GM19467 (cell line): ENCODE data around the gene UBR7.

Source experiments
- ATAC-seq: cut with Tn5 transposase; IDR thresholded peaks from one replicate; pipeline ENCODE4 v1.9.1; 2021; ENCODE audit warnings: mild to moderate bottlenecking, moderate library complexity; ENCODE audit not compliant: unreplicated experiment

The UBR7 gene

DNA sequence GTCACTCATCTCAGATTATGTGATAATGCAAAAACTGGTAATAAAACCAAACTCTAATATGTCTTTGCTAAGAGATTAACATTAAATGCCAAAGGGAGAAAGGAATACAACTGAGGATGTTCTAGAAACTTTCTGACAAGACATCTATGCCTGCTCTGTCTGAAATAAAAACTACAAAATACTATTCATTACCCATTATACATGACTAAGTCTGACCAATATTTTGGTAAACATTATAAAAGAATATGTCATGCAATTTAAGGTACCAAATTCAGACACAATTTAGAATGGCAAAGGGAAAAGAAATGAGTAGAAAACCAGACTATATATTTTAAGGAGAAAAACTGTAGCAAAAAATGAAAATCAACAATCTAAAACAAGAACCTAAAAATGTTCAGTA, 39.5 kb downstream of the UBR7 start:
- no peak for ATAC-seq

DNA sequence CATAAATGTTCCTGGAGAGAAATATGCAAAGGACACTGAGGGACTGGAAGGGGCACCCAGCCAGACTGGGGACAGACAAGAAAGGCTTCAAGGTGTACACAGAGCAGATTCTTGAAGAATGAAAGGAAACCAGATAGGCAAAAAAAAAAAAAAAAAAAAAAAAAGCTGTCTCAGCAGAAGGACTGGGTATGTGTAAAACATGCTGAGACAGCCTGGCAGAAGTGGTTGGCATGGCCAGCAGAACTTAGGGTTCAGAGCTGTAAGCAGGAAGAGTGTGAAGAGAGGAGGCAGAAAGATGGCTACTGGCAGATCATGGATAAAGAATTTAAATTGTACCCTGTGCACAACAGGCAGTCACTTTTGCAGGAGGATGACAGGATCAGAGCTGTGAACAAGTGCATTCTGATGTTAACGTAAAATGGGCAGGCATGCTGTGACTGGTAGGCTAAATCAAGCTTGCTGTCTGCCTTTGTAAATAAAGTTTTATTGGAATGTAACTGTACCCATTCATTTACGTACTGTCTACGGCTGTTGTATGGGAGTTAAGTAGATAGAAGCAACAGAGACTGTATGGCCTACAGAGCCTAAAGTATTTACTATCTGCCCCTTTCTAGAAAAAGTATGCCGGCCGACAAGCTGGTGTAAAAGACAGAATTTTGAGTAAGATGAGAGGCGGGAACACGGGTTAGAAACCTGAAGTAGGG, 42.2 kb downstream of the UBR7 start:
- no peak for ATAC-seq

DNA sequence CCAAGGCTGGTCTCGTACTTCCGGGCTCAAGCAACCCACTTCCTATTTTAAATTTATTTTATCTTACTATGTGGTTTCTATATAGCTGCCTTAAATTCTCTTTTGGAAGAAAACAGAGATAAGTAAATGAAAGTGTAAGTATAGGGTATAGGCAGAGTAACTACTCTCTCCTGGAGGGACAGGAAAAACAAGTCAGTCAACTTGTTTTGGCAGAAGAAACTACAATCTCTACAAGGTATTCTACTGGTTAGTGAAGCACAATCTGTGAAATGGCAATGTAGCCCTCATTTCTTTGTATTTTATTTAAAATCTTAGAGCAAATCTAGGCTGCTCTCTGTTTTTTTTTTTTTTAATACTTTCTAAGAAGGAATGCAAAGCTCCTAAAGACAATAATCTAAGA, 55.4 kb downstream of the UBR7 start:
- ATAC-seq, result no peak

DNA sequence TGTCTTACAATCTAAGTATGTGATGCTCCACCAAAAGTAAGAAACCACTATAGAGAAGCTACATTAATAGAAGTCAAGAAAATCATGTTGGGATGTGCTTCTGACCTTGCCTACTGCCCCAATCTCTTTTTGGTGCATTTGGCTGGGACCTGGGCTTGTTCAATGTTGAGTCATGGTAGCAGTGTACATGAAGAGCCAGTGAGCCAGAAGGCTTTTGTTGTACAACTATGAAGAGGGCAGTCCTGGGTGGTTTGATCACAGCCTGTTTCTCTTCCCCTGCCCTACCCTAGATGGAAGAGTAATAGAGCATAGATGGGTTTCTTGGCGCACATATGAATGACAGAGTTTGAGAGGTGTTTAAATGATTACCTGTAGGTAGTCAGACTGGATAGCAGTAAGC, 56.4 kb downstream of the UBR7 start:
- ATAC-seq, result no peak

DNA sequence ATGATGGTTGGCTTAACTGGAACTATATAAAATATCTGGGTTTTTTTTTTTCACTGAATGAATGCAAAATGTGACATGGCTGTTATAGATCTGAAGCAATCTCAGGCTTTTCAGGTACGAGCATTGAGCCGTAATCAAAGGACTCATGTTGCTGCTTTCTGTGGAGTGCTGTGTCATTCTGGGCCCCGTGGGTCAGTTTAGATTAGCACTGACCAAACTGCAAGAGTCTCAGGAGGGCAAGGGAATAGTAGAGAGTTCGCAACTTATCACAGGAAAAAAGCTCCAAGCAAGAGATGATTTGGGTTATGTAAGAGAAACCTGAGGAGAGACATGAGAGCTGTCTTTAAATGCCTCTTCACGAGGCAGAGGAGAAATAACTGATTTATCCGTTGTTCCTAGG, 59.1 kb downstream of the UBR7 start:
- no peak for ATAC-seq

DNA sequence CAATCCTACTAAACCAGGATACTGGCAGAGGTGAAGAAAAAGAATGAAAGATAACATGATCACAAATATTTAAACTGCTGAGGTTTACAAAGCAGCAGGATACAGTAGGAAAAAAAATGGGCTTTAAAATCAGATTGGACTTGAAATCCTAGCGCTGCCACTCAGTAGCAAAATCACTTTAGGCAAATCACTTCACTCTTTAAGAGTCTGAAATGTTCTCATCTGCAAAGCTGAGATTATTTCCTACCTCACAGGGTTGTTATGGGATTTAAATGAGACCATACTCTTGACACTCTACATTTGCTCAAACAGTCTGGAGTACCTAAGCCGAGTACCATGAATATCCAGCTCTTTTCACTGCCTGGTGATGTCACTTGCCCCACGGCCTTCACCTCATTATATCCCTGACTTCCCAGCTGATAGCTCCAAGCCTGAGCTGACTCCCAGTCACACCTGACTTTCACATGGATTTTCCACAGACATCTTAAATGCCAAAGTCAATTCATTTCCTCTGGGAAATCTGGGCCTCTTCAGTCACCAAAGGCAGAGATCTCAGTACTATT, 60.2 kb downstream of the UBR7 start:
- no peak for ATAC-seq

DNA sequence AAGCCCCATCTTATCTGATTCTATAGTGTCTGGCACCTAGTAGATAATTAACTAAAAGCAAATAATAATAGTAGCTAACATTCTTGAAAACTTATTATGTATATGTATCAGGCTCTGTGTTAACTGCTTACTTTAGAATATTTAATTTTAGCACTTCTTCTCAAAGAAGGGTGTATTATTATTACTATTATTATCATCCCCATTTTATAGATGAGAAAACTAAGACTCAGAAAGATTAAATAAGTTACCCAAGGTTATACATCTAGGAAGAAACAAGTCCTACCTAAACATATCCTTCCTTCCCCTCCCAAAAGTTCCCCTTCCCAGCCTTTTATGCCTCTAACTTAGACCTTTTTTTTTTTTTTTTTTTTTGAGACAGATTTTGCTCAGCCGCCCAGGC, 61.4 kb downstream of the UBR7 start:
- no peak for ATAC-seq

DNA sequence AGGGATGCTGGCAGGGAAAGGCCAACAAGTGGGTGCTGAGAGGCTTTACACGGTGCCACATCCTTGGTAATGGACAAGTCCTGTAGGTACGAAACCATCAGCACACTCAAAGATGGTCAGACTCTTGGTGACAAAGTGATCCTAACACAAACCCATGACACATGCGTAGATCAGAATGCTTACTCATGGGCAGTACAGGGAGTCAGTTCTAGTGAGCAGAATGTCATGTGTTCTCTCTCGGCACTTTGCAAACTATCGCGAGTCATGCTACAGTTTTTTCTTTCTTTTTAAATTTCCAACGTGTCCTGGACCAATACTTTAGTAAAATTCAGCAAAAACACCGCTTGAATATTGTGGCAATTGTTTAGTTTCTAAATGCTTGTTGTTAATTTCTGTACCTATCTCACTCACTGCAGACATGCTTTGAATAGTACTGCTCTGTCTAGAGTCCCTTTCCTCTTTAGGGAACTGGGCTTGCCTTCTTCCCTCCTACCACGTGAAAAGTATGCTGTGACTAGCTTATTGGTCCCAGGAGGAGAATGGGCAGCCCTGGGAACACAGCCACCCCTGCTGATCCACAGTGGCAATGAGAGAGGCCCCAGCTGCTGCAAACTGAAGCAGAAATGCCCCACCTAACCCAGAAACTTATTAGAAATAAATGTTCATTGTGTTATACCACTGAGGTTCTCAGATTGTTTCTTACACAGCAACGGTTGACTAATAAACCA, 62.4 kb downstream of the UBR7 start:
- no peak for ATAC-seq

DNA sequence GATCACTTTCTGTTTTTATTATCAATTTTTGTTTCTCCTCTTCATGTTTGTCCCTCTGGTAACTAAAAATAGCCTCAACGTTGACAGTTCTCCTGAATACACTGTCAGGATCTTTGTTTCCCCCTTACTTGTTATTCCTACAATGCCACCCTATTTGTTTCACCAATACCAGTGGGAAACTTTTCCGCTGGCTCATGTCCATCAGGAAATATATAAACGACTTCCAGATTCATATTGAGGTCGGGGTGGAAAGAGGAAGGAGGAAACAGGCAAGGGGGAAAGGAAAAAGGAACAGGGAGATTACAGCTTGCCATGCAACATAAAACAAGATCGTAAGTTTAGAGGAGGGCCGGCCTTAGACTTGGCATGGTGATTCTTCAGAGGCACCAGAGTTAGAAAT, 64.1 kb downstream of the UBR7 start:
- no peak for ATAC-seq

DNA sequence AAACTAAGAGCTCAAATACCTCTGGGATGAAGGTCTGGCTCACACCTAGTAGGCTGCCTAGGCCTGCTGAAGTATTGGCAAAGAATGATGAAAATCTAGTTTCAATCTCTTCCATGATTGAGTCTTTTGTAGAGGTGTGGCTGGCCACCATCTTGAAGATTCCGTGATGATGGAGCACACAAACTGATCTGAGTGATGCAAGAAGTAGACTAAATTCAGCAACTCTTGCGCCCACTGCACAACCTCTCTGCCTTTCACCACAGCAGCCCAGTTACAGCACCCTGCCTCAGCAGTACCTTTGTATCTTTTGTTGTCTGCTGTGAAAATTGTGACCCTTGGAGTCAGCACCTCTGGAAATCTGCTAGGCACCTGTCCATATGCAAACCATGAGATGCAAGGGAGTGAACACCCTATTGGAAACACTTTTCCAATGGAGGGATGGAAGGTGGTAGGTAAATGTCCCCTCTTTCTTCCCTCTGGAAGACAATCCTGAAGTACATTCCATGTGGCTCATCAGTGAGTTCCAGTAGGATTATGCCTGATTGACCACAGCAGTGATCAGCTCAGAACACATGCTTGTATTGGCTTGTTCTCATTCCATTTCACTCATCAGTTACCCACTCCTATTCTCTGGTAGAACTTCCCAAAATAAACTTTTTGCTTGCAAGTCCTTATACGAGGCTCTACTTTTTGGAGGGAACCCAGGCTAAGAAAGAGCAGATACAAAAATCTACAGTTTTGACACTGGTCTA, 67.2 kb downstream of the UBR7 start:
- no peak for ATAC-seq

DNA sequence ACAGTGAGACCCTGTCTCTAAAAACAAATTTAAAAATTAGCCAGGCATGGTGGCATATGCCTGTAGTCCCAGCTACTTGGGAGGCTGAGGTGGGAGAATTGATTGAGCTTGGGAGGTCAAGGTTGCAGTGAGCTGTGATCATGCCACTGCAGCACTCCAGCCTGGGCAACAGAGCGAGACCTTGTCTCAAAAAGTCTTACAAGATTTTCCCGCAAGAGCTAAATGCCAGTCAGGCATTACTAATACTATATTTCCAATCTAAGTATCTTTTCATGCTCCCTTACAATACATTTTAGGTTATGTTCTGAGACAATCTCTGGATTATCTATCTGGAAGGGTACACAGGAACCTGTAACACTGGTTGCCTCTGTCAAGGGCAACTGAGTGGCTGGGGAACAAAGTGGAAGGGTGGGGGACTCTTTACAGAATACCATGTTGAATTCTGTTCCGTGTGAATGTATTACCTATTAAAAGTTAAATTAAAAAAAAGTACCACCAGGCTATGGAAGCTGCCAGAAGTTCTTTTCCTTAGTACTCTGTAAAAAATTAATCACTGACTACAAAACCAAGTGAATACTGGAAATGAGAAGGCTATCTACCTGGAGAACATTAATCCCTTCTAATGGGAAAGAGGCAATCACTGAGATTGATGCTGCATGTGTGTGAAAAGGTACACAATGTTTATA, 69.1 kb downstream of the UBR7 start:
- ATAC-seq, result no peak
